Measurements from ENCODE around the gene CAPN7. TPM values are rescaled to one million over a fixed set of nuclear protein-coding genes. Genes with fewer than 3 reads are reported as not detected.

Gene CAPN7
- total RNA-seq, 1 donor from 2014 or later, result 57.7 TPM

DNA sequence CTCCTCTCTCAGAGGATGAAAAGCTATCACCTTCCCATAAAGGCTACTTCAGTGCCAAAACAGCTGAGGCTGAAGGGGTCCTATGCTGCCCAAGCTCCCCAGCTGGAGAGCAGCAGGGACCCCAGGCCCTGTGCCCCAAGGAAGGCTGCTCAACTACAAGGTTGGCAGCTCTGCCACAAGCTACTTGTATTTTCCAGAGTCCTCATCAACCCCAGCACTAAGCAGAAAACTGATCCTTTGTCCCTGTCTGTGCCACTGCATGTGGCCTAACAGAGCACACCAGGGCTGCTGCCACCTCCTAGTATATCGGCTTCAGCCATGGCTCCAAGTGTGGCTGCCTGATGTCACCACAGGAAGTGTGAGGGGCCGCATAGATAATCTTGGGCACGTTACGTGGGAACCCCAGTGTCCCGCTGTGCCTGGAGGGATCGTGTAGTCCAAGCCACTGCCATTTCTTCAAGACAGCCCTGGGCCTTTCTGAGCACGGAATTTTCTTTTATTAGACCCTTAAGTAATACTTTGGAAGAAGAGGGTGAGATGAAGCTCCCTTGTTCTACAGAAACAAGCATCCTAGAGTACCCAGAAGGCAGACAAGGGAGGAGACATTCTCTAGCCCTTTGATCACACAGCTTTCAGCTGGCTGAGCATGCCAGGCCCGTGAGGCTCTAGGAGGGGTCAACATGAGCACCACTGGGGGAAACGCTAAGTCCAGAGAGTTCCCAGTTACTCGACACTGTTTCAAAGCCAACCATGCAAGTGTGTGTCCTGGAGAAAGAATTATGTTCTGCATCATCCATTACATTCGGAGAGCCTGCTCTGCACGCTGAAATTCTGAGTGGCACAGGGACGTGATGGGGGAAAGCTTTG lies 60.7 kb downstream of the CAPN7 start:
- peaks cover 2% of the 10 kb centered on the region for H3K4me1 Mint-ChIP-seq
- H3K27me3 Mint-ChIP-seq (ENCODE audit: insufficient read depth, low read depth), result peaks cover 4% of the 10 kb centered on the region
- Histone ChIP-seq H3K4me3 (no peak overlapping the region), H2AFZ (replicated peaks) (no peak overlapping the region), H3K79me2 (ENCODE audit: low read depth) (no peaks in the 10 kb centered on the region), H4K20me1 (ENCODE audit: low read depth) (no peaks in the 10 kb centered on the region), H3K27me3 (no peaks in the 10 kb centered on the region), H3K27ac (no peak overlapping the region), H3K4me2 (no peak overlapping the region), H3K9ac (no peak overlapping the region), H3K9me3 (ENCODE audit: low read depth) (no peaks in the 10 kb centered on the region), H3K4me1 (no peaks in the 10 kb centered on the region), H3K36me3 (no peaks in the 10 kb centered on the region), H3F3A (ENCODE audit: low read depth) (no peaks in the 10 kb centered on the region)
- TF ChIP-seq, protein P1, sequence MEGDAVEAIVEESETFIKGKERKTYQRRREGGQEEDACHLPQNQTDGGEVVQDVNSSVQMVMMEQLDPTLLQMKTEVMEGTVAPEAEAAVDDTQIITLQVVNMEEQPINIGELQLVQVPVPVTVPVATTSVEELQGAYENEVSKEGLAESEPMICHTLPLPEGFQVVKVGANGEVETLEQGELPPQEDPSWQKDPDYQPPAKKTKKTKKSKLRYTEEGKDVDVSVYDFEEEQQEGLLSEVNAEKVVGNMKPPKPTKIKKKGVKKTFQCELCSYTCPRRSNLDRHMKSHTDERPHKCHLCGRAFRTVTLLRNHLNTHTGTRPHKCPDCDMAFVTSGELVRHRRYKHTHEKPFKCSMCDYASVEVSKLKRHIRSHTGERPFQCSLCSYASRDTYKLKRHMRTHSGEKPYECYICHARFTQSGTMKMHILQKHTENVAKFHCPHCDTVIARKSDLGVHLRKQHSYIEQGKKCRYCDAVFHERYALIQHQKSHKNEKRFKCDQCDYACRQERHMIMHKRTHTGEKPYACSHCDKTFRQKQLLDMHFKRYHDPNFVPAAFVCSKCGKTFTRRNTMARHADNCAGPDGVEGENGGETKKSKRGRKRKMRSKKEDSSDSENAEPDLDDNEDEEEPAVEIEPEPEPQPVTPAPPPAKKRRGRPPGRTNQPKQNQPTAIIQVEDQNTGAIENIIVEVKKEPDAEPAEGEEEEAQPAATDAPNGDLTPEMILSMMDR (IDR thresholded peaks at IDR 0.05), result no peak
- TF ChIP-seq EZH2 (IDR thresholded peaks at IDR 0.05) (no peak), EZH2phosphoT487 (IDR thresholded peaks at IDR 0.05) (no peak)
- no peak for DNase-seq (ENCODE audit: low spot score)
- no peaks in the 10 kb centered on the region for H3K9me3 Mint-ChIP-seq
- H3K4me3 Mint-ChIP-seq, result no peak overlapping the region
- H3K27ac Mint-ChIP-seq, result no peak overlapping the region
- H3K36me3 Mint-ChIP-seq, result no peaks in the 10 kb centered on the region

DNA sequence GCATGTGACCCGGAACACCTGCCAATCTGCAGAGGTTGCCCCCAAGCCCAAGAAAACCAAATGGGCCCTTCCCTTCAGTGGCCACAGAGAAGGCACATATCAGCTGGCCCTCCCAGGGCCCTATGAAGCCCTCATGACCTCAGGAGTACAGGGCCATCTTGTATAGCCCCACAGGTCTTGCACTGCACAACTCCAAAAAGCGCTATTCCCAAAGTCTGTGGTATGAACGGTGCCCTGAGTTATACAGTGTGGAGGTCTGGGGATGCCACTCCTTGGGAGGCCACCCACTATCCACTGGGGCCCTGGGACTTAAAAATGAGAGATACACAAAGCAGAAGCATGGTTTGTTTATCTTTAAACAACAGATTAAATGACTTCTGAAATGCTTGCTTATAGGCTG lies 61.5 kb downstream of the CAPN7 start:
- Histone ChIP-seq H3K27me3 (no peaks in the 10 kb centered on the region), H3K36me3 (no peaks in the 10 kb centered on the region), H4K20me1 (ENCODE audit: low read depth) (no peaks in the 10 kb centered on the region), H3K4me2 (no peak overlapping the region), H2AFZ (replicated peaks) (no peak overlapping the region), H3K27ac (no peak overlapping the region), H3K9ac (no peak overlapping the region), H3K4me1 (no peaks in the 10 kb centered on the region), H3K79me2 (ENCODE audit: low read depth) (no peaks in the 10 kb centered on the region), H3K9me3 (ENCODE audit: low read depth) (no peaks in the 10 kb centered on the region), H3K4me3 (no peak overlapping the region), H3F3A (ENCODE audit: low read depth) (no peaks in the 10 kb centered on the region)
- Mint-ChIP-seq H3K27ac (no peak overlapping the region), H3K9me3 (no peaks in the 10 kb centered on the region), H3K4me3 (no peak overlapping the region), H3K4me1 (peaks cover 2% of the 10 kb centered on the region), H3K27me3 (ENCODE audit: insufficient read depth, low read depth) (peaks cover 4% of the 10 kb centered on the region), H3K36me3 (no peaks in the 10 kb centered on the region)
- TF ChIP-seq, protein P1 (IDR thresholded peaks at IDR 0.05), result no peak
- TF ChIP-seq EZH2 (IDR thresholded peaks at IDR 0.05), result no peak
- no peak for TF ChIP-seq EZH2phosphoT487 (IDR thresholded peaks at IDR 0.05)
- DNase-seq (ENCODE audit: low spot score), result no peak

DNA sequence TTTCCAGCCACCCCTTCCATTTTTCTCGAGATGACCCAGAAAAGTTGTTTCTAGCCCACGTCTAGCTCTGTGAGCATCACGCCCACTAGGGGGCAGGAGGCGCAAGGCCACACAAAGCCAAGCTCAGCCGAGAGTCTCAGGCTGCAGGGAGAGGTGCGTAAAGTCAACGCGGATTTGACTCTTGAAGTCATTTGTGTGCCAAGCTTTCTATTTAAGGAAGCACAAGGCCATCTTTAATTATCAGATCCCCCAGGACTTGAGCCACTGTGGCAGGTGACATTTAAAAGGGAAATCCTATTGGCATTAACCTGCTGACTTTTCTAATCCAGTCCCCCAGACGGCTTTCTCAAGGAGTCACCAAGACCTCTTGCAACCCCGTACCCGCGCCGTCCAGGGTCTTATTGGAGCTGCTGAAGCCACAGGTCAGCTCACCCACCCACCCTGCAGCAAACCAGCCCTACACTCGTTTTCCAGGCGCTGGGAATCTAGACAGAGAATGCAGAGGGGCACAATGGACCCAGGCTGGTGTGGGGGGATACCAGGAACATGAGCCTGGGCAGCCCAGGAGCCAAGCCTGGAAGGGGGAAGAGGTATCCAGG lies 62.1 kb downstream of the CAPN7 start:
- Mint-ChIP-seq H3K27me3 (ENCODE audit: insufficient read depth, low read depth) (peaks cover 4% of the 10 kb centered on the region), H3K9me3 (no peaks in the 10 kb centered on the region), H3K4me1 (peaks cover 2% of the 10 kb centered on the region), H3K36me3 (no peaks in the 10 kb centered on the region), H3K27ac (no peak overlapping the region), H3K4me3 (no peak overlapping the region)
- no peaks in the 10 kb centered on the region for H3K9me3 ChIP-seq (ENCODE audit: low read depth)
- no peak for TF ChIP-seq EZH2phosphoT487 (IDR thresholded peaks at IDR 0.05)
- TF ChIP-seq, protein P1 (IDR thresholded peaks at IDR 0.05), result peak; percentile 96
- no peak for TF ChIP-seq EZH2 (IDR thresholded peaks at IDR 0.05)
- no peaks in the 10 kb centered on the region for H3K4me1 ChIP-seq
- no peaks in the 10 kb centered on the region for H3K79me2 ChIP-seq (ENCODE audit: low read depth)
- no peaks in the 10 kb centered on the region for H3K27me3 ChIP-seq
- H2AFZ ChIP-seq (replicated peaks), result no peak overlapping the region
- no peak overlapping the region for H3K4me3 ChIP-seq
- no peaks in the 10 kb centered on the region for H3K36me3 ChIP-seq
- no peak overlapping the region for H3K27ac ChIP-seq
- DNase-seq (ENCODE audit: low spot score), result peak; percentile 92
- no peaks in the 10 kb centered on the region for H3F3A ChIP-seq (ENCODE audit: low read depth)
- no peaks in the 10 kb centered on the region for H4K20me1 ChIP-seq (ENCODE audit: low read depth)
- H3K9ac ChIP-seq, result no peak overlapping the region
- H3K4me2 ChIP-seq, result no peak overlapping the region
